NCI-H2029 (cell line): ENCODE results near the gene TRMT13.

Experiments
- DNase-seq: peaks from one replicate; lab custom pipeline; 2025; lab: John Stamatoyannopoulos, UW

The TRMT13 gene

GRCh38 chr1:100132566-100133477 lies at the start of gene TRMT13, which contains the start of gene SASS6:
TRMT13 (plus strand) TSS chr1:100133163; CDS start chr1:100133169, 6 bp downstream.
SASS6 (minus strand) TSS chr1:100132930; CDS start chr1:100132814, 116 bp downstream.
- peak; percentile 99 for DNase-seq

DNA sequence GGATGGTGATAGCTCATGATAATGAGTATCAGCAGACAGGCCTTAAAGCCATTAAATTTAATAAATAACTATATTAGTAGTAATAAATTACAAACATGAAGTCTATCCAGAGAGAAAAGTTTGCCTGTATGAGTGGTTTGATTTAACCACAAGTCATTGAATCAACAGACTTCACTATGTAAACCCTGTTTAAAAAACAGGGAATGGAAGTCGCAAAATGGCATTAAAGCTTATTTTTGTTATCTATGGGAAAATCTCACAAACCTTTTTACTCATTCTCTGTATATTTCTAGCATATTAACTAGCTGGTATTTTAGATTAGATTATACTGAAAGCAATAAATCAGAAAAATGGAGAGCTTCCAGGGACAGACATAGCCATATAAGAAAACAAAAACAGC lies 45.6 kb upstream of the TRMT13 start:
- no peak for DNase-seq

GRCh38 chr1:100089082-100089481 lies 43.9 kb upstream of the TRMT13 start:
- DNase-seq, result no peak

- no peak for DNase-seq
These were observed 42.5 kb upstream of the TRMT13 start for GRCh38 chr1:100090471-100090870.

- no peak for DNase-seq
These were observed 32.8 kb upstream of the TRMT13 start for GRCh38 chr1:100100202-100100601.

- no peak for DNase-seq
These were observed 31.4 kb upstream of the TRMT13 start for GRCh38 chr1:100101564-100101963.

GRCh38 chr1:100107696-100108095 lies 25.3 kb upstream of the TRMT13 start:
- no peak for DNase-seq

DNA sequence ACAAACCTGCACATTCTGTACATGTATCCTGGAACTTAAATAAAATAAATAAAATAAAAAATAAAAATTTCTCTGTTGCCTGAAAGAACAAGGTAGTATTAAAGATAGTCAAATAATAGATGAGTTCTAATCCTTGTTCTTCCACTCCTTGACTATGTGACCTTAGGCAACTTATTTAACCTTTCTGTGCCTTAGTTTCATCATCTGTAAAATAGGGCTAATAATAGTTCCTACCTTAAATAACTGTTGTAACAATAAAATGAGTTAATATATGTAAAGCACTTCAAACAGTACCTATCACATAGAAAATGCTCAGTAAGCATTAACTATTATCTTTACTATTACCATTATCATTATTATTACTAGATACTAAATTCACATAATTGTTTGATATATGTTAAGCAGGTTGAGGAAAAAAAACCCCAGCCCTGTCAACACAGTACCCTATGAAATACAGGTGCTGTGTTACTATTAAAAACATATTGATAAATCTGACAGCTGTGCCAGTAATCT lies 23.4 kb upstream of the TRMT13 start:
- DNase-seq, result no peak

GRCh38 chr1:100115524-100115923 lies 17.4 kb upstream of the TRMT13 start:
- no peak for DNase-seq

- DNase-seq, result no peak
These were observed 10.8 kb upstream of the TRMT13 start for GRCh38 chr1:100122177-100122576.

GRCh38 chr1:100127226-100127625 lies 5.7 kb upstream of the TRMT13 start:
- DNase-seq, result no peak

DNA sequence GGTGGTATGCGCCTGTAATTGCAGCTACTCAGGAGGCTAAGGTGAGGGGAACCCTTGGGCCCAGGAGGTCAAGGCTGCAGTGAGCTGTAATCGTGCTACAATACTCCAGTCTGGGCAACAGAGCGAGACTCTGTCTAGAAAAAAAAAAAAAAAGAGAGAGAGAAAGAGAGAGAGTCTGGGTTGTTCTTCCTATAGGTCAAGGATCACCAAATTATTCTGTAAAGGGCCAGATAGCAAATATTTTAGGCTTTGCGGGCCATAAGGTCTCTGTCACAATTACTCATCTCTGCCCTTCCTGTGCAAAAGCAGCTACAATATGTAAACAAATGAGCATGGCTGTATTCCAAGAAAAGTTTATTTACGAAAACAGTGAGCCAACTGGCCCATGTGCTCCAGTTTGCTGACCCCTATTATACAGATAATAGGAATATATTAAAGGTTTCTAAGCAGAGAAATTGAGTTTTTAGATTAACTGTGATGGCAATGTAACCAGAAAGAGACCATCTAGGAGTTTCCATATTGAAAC lies 2.3 kb upstream of the TRMT13 start:
- DNase-seq, result no peak

- no peak for DNase-seq
These were observed 1.3 kb upstream of the TRMT13 start for GRCh38 chr1:100131623-100132022.

GRCh38 chr1:100134872-100135271 lies 1.9 kb downstream of the TRMT13 start:
- no peak for DNase-seq

GRCh38 chr1:100137602-100138001 lies 4.6 kb downstream of the TRMT13 start:
- DNase-seq, result no peak

DNA sequence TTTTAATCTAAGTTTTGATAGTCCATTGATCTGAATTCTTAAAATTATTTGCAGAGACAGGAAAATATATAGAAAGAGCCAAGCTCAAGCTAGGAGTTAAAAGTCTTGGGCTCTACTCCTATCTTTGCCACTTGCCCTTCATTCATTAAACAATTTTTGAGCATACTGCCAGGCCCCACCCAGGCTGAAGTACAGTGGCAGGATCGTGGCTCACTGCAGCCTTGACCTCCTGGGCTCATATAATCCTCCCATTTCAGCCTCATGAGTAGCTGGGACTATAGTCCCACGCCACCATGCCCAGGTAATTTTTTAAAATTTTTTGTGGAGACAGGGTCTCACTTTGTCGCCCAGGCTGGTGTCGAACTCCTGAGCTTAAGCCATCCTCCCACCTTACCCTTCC lies 8.2 kb downstream of the TRMT13 start:
- DNase-seq, result no peak

GRCh38 chr1:100142343-100142742 lies 9.4 kb downstream of the TRMT13 start:
- DNase-seq, result no peak

DNA sequence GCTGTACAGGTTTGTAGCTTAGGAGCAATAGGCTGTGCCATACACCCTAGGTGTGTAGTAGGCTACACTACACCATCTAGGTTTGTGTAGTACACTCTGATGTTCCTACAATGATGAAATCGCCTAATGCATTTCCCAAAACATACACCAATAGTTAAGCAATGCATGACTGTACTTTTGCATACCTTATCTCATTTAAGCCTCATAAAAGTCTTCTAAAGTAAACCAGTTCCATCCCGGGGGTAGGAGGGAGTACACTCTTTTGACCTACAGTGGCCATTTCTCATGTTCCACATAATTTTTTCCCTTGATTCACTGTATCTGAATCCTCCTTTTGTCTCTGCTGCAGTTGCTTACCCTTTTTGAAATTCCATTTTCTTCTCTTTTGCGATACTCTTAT lies 12.2 kb downstream of the TRMT13 start:
- DNase-seq, result no peak

DNA sequence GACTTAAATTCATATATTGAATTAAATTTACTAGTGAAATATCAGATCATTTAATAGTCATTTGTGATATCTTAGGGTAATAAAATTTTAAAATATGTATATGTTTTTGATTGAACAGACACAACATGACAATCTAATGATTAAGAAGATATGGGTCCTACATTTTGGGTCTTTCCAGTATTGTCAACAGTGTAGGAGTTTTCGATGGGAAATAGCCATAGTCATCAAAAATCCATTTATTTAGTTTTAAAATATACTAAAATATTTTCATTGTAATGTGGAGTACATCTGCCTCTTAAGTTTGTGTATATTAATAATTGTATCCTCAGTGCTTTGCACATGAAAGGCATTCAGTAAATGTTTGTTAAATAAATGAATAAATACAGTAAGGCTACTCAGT lies 14.0 kb downstream of the TRMT13 start:
- no peak for DNase-seq

DNA sequence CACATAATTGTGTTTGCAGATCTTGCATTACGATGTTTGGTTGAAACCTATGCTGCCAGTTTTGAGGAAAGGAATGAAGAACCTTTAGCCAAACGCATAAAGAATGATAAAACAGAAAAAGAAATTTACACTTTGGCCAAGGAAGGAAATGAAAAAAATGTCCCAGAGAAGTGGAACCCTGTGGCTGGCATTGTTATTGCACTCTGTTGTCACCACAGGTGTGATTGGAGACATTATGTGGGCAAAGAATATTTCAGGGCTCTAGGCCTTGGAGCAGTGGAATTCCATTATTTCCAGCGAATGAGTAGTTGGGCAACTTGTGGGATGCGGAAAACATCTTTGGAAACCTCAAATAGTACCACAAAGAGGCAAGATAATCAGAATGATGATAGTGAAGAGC lies 14.9 kb downstream of the TRMT13 start:
- DNase-seq, result no peak

DNA sequence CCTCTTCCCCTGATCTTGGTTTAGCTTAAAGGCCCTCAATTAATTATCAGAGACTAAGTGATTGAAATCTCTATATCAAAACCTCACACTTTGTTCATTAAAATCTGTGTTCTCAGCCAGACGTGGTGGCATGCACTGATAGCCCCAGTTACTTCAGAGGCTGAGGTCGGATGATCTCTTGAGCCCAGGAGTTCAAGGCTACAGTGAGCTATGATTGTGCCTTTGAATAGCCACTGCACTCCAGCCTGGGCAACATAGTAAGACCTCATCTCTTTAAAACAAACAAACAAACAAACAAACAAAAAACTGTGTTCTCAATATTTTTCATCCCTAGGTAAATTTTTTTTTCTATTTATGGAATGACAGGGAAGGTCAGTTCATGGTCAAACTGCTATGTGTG lies 18.7 kb downstream of the TRMT13 start:
- DNase-seq, result no peak

DNA sequence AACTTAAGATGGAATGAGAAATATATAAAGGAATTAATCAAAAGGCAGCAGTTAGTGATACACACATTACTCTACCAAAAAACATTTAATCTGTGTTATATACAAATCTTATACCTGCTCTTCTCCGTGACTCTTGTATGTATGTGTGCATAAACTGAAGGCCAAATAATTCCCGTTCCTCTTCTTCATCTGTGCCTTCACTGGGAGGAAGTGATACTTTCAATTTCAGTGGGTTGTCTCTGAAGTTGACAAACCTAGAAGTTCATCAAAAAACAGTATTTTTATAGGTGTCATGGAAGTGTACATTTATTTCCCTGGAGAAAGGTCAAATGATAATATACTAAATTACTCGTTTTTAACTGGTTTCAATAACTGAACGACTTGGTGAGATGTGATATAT lies 19.3 kb downstream of the TRMT13 start:
- DNase-seq, result no peak

GRCh38 chr1:100162881-100163280 lies 29.9 kb downstream of the TRMT13 start:
- no peak for DNase-seq
